K562 (cell line): ENCODE measurements around the gene MITD1. TPM values are rescaled to one million over a fixed set of nuclear protein-coding genes. Genes with fewer than 3 reads are reported as not detected.

Source experiments
- ARID2 ChIP-seq: fragments of 450-650 bp; IDR thresholded peaks from 2 replicates; pipeline ENCODE4 v1.6.1; 2017; ENCODE audit warnings: antibody characterized with exemption, mild to moderate bottlenecking
- CREM ChIP-seq: IDR thresholded peaks from 2 replicates; pipeline ENCODE4 v1.6.1; 2014; ENCODE audit warnings: antibody characterized with exemption, low read depth
- KAT2B ChIP-seq: IDR thresholded peaks from one replicate; pipeline ENCODE4 v1.6.1; 2012; ENCODE audit warnings: low read depth, mild to moderate bottlenecking, control low read depth, inconsistent platforms, low read length, moderate library complexity
- MLLT1 ChIP-seq, 2 experiments: fragments of 450-650 bp; IDR thresholded peaks; 2 replicates each; pipeline ENCODE4 v1.6.1; 2016
- SLC30A9 ChIP-seq: fragments of 250-450 bp; sonication (Bioruptor Pico); IDR thresholded peaks from 2 replicates; pipeline ENCODE4 v1.8.0; 2022; ENCODE audit warnings: mild to moderate bottlenecking, moderate library complexity
- TSC22D4 ChIP-seq: fragments of 450-650 bp; IDR thresholded peaks from 2 replicates; pipeline ENCODE4 v1.6.1; 2016; ENCODE audit warnings: missing genetic modification characterization, missing biosample characterization, control low read depth
- ZHX1 ChIP-seq: fragments of 150-350 bp; conservative IDR thresholded peaks from 2 replicates; pipeline ENCODE4 v1.6.1; 2014; ENCODE audit warnings: low read length
- ZNF274 ChIP-seq: IDR thresholded peaks from 2 replicates; pipeline ENCODE4 v1.6.1; 2011; ENCODE audit warnings: low read depth, mild to moderate bottlenecking, low read length, moderate library complexity, borderline replicate concordance
- polyA plus RNA-seq, 8 experiments: library from polyadenylated mRNA; depleted of rRNA in 4 of 8; stranded (reverse) in 5 of 8; unstranded in 3 of 8; fragments of >200 nt; fragmentation: Nextera tagmentation in 2 of 8; fragmentation: Illumina TruSeq in 1 of 8; extraction: Ambion mirVana in 2 of 8; extraction: Trizol in 1 of 8; gene quantifications; 2 replicates each; pipeline versions ENCODE4 v1.2.1 to v1.2.3, GENCODE V29; 2011 to 2014; ENCODE audit warnings: inconsistent platforms in 1 of 8, missing spikeins in 1 of 8
- total RNA-seq, 7 experiments: library from RNA; depleted of rRNA in 6 of 7; stranded (reverse); fragments of >200 nt in 6 of 7; fragmentation: Illumina TruSeq in 2 of 7; extraction: Trizol in 2 of 7; gene quantifications; 2 replicates each; pipeline versions ENCODE4 v1.2.1 to v1.2.3, GENCODE V29; 2011 to 2021; ENCODE audit warnings: low replicate concordance in 1 of 7
- TF ChIP-seq, protein P1 (sequence below): fragments of 250-450 bp; sonication (Bioruptor Pico); IDR thresholded peaks from 2 replicates; pipeline ENCODE4 v1.8.0; 2022; ENCODE audit warnings: inconsistent platforms, mild to moderate bottlenecking, moderate library complexity, borderline replicate concordance
- TF ChIP-seq, protein P2 (sequence below): fragments of 150-350 bp; IDR thresholded peaks from 2 replicates; pipeline ENCODE4 v1.6.1; 2014; ENCODE audit warnings: low read depth, mild to moderate bottlenecking, low read length, borderline replicate concordance
- TF ChIP-seq, protein P3 (sequence below), 2 experiments: fragments of 450-650 bp; conservative IDR thresholded peaks; 2 replicates each; pipeline ENCODE4 v1.6.1; 2017; ENCODE audit warnings: mild to moderate bottlenecking in 2 of 2, moderate library complexity in 2 of 2

MITD1 gene
- total and polyA plus RNA-seq, 9 of the 15 experiments (the other 6 are each of a cell fraction or from before 2014, with no cell fraction given) = 19.6 to 71.8 (median 43.2) TPM

DNA sequence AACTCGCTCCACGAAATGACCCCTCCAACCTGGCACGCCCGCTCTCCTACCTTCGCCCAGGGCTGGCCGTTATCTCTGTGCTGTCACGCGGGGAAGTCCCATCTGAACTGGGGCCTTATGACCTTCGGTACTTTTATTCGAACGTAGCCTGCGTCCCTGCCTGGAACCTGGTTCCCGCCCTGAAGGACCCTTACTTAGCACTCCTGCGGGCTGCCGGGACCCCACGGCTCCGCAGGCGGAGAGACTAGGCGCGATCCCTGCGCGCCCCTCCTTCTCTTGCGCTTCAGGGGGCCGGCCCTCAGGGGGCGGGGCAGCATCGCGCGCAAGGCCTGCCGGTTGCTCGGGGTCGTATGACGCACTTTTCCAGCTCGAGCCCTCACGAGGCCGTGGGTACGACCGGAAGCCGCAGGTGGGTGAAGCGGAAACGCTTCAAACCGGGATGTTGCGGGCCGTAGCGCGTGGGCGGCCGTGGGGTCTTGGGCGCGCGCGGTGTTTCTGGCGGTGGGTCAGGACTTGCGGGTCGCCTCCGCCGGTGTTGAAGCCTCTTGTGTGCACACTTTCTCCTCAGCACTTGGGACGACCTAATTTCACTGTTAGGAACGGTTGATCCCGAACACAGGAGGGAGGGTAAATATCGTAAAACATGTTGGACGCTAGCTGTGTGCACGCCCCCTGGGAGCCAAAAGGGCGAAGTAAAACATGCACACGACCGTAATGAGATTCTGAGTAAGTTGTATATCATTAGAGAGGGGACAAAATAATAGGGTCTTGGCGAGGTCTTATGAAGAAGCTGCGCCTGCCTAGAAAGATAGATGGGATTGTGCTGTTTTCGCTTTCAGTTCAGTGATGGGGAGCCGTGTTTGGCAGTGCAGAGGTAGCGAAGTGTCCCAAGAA lies 26.0 kb downstream of the MITD1 start, which contains the start of the genes LIPT1 and TSGA10 (continued):
- TF ChIP-seq, protein P1, sequence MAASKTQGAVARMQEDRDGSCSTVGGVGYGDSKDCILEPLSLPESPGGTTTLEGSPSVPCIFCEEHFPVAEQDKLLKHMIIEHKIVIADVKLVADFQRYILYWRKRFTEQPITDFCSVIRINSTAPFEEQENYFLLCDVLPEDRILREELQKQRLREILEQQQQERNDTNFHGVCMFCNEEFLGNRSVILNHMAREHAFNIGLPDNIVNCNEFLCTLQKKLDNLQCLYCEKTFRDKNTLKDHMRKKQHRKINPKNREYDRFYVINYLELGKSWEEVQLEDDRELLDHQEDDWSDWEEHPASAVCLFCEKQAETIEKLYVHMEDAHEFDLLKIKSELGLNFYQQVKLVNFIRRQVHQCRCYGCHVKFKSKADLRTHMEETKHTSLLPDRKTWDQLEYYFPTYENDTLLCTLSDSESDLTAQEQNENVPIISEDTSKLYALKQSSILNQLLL (CRISPR knock-in tag) = no peak
- TF ChIP-seq KAT2B (no peak), ZHX1 (no peak), MLLT1 (IDR thresholded peaks at IDR 0.05) (peak; percentile 48 to 52; a peak in 2 of 4 replicates), CREM (peak; percentile 92), TSC22D4 (tag) (no peak), SLC30A9 (CRISPR knock-in tag) (no peak), ZNF274 (no peak), ARID2 (no peak)
- TF ChIP-seq, protein P2, sequence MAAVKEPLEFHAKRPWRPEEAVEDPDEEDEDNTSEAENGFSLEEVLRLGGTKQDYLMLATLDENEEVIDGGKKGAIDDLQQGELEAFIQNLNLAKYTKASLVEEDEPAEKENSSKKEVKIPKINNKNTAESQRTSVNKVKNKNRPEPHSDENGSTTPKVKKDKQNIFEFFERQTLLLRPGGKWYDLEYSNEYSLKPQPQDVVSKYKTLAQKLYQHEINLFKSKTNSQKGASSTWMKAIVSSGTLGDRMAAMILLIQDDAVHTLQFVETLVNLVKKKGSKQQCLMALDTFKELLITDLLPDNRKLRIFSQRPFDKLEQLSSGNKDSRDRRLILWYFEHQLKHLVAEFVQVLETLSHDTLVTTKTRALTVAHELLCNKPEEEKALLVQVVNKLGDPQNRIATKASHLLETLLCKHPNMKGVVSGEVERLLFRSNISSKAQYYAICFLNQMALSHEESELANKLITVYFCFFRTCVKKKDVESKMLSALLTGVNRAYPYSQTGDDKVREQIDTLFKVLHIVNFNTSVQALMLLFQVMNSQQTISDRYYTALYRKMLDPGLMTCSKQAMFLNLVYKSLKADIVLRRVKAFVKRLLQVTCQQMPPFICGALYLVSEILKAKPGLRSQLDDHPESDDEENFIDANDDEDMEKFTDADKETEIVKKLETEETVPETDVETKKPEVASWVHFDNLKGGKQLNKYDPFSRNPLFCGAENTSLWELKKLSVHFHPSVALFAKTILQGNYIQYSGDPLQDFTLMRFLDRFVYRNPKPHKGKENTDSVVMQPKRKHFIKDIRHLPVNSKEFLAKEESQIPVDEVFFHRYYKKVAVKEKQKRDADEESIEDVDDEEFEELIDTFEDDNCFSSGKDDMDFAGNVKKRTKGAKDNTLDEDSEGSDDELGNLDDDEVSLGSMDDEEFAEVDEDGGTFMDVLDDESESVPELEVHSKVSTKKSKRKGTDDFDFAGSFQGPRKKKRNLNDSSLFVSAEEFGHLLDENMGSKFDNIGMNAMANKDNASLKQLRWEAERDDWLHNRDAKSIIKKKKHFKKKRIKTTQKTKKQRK = no peak
- TF ChIP-seq, protein P3, sequence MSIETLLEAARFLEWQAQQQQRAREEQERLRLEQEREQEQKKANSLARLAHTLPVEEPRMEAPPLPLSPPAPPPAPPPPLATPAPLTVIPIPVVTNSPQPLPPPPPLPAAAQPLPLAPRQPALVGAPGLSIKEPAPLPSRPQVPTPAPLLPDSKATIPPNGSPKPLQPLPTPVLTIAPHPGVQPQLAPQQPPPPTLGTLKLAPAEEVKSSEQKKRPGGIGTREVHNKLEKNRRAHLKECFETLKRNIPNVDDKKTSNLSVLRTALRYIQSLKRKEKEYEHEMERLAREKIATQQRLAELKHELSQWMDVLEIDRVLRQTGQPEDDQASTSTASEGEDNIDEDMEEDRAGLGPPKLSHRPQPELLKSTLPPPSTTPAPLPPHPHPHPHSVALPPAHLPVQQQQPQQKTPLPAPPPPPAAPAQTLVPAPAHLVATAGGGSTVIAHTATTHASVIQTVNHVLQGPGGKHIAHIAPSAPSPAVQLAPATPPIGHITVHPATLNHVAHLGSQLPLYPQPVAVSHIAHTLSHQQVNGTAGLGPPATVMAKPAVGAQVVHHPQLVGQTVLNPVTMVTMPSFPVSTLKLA (conservative IDR thresholded peaks at IDR 0.05) = peak; percentile 94 to 97
